Measurements from ENCODE around the gene TVP23B. TPM values are rescaled to one million over a fixed set of nuclear protein-coding genes. Genes with fewer than 3 reads are reported as not detected.
"Not testable (repeated sequence)": the region's sequence is repeated elsewhere in the genome, so short reads cannot be mapped to it uniquely, and the experiment has no call there.

TVP23B gene
- polyA plus RNA-seq, 1 experiment = 58.9 TPM

- H3K27me3 ChIP-seq (ENCODE audit: control insufficient read depth, insufficient read depth, low read length); POLR2A ChIA-PET; DNase-seq (ENCODE audit: low read depth, low spot score); CTCF ChIA-PET; H3K27ac ChIP-seq (ENCODE audit: low read depth, low read length); H3K4me3 ChIP-seq (ENCODE audit: low read depth, low read length); H3K9me3 ChIP-seq (ENCODE audit: control insufficient read depth, insufficient read depth, low read length): not testable (repeated sequence)
Observed at GRCh38 chr17:18755969-18756368, 25.0 kb upstream of the TVP23B start.

DNA sequence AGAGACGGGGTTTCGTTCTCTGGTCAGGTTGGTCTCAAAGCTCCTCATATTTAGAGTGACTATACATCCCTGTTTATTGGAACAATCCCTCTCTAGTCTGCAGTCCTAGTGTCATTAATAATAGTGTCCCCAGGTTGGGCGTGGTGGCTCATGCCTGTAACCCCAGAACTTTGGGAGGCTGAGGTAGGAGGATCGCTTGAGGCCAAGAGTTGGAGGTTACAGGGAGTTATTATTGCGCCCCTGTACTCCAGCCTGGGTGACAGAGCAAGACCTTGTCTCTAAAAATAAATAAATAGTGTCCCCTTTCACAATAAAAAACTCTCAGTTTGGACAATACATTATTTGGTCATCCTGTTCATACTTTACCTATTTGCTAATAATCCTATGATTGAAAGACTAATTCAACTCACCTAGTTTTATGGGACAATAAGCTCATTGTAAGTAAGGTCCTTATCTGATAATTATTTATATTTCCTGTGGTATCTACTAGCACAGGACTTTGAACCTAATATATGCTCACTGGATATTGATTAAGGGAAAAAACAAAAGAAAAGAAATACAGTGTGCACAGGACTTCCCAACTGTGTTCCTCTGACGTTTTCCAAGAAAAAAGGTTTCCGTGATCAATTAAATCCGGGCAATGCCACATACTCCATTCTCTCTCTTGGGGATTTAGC, 23.5 kb upstream of the TVP23B start:
- CTCF ChIA-PET; H3K4me3 ChIP-seq (ENCODE audit: low read depth, low read length); DNase-seq (ENCODE audit: low read depth, low spot score); H3K27me3 ChIP-seq (ENCODE audit: control insufficient read depth, insufficient read depth, low read length); POLR2A ChIA-PET; H3K9me3 ChIP-seq (ENCODE audit: control insufficient read depth, insufficient read depth, low read length); H3K27ac ChIP-seq (ENCODE audit: low read depth, low read length): not testable (repeated sequence)

GRCh38 chr17:18758344-18758743, 22.6 kb upstream of the TVP23B start:
- CTCF ChIA-PET = not testable (repeated sequence)

GRCh38 chr17:18760221-18760620, 20.8 kb upstream of the TVP23B start:
- CTCF ChIA-PET; H3K27me3 ChIP-seq (ENCODE audit: control insufficient read depth, insufficient read depth, low read length); H3K27ac ChIP-seq (ENCODE audit: low read depth, low read length); DNase-seq (ENCODE audit: low read depth, low spot score); POLR2A ChIA-PET; H3K4me3 ChIP-seq (ENCODE audit: low read depth, low read length); H3K9me3 ChIP-seq (ENCODE audit: control insufficient read depth, insufficient read depth, low read length): not testable (repeated sequence)

More at GRCh38 chr17:18758344-18758743, 22.6 kb upstream of the TVP23B start:
- H3K9me3 ChIP-seq (ENCODE audit: control insufficient read depth, insufficient read depth, low read length); H3K27me3 ChIP-seq (ENCODE audit: control insufficient read depth, insufficient read depth, low read length); DNase-seq (ENCODE audit: low read depth, low spot score); H3K27ac ChIP-seq (ENCODE audit: low read depth, low read length); H3K4me3 ChIP-seq (ENCODE audit: low read depth, low read length); POLR2A ChIA-PET: not testable (repeated sequence)

- H3K27ac ChIP-seq (ENCODE audit: low read depth, low read length); H3K4me3 ChIP-seq (ENCODE audit: low read depth, low read length); H3K27me3 ChIP-seq (ENCODE audit: control insufficient read depth, insufficient read depth, low read length); POLR2A ChIA-PET; CTCF ChIA-PET; H3K9me3 ChIP-seq (ENCODE audit: control insufficient read depth, insufficient read depth, low read length); DNase-seq (ENCODE audit: low read depth, low spot score): not testable (repeated sequence)
Observed at GRCh38 chr17:18770572-18770971, 10.4 kb upstream of the TVP23B start.

DNA sequence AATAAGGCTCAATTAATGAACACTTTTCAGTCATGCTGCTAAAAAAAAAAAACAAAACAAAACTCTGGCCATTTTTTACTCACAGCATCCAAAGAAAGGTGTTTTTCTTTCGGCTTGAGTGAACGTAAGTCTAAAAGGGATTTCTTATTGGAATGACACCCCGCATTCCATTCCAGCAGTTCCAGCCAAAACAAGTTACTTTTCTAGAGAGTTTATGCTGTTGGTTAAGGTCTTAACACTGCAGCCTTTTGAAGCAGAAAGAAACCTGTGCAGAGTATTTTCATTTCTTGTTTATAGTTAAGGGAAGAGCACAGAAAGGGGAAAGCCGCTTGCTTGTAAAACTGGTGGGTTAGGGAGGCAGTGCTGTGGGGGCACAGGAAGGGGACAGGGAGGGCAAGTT, 9.9 kb upstream of the TVP23B start:
- H3K27me3 ChIP-seq (ENCODE audit: control insufficient read depth, insufficient read depth, low read length); H3K9me3 ChIP-seq (ENCODE audit: control insufficient read depth, insufficient read depth, low read length); CTCF ChIA-PET; POLR2A ChIA-PET; DNase-seq (ENCODE audit: low read depth, low spot score); H3K27ac ChIP-seq (ENCODE audit: low read depth, low read length); H3K4me3 ChIP-seq (ENCODE audit: low read depth, low read length): not testable (repeated sequence)

DNA sequence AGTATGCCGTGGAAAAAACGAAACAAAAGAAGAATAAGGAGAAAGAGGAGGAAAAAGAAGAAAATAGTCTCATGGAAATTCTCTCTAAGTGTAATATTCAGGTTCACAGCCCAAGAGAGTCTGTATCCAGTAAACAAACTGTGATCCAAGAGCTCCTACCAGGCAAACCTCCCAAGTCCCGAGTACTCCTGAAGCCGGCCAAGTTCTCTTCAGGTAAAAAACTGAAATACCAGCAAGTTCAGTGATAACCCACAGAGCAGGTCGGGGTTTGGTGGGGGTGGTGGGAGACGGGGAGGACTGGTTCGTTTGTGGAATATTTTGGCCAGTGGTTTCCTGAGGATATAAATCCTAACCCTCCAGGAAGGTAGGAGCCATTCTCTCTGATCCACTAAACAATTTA, 8.5 kb upstream of the TVP23B start:
- no peak for TF ChIP-seq CTCF (IDR thresholded peaks at IDR 0.05; ENCODE audit: low read depth, low read length)
- H3K9me3 ChIP-seq (ENCODE audit: control insufficient read depth, insufficient read depth, low read length) = no peaks in the 10 kb centered on the region
- H3K27ac ChIP-seq (ENCODE audit: low read depth, low read length) = no peak overlapping the region
- ChIA-PET POLR2A (no interaction called here), CTCF (no interaction called here)
- no peak overlapping the region for H3K4me3 ChIP-seq (ENCODE audit: low read depth, low read length)
- DNase-seq (ENCODE audit: low read depth, low spot score) = no peak
- peaks cover 7% of the 10 kb centered on the region for H3K27me3 ChIP-seq (ENCODE audit: control insufficient read depth, insufficient read depth, low read length)

GRCh38 chr17:18781805-18782204, 822 bp downstream of the TVP23B start:
- DNase-seq (ENCODE audit: low read depth, low spot score); H3K27me3 ChIP-seq (ENCODE audit: control insufficient read depth, insufficient read depth, low read length); H3K27ac ChIP-seq (ENCODE audit: low read depth, low read length); POLR2A ChIA-PET; CTCF ChIA-PET; H3K9me3 ChIP-seq (ENCODE audit: control insufficient read depth, insufficient read depth, low read length): not testable (repeated sequence)
- peak overlapping the region; percentile 48 for H3K4me3 ChIP-seq (ENCODE audit: low read depth, low read length)

DNA sequence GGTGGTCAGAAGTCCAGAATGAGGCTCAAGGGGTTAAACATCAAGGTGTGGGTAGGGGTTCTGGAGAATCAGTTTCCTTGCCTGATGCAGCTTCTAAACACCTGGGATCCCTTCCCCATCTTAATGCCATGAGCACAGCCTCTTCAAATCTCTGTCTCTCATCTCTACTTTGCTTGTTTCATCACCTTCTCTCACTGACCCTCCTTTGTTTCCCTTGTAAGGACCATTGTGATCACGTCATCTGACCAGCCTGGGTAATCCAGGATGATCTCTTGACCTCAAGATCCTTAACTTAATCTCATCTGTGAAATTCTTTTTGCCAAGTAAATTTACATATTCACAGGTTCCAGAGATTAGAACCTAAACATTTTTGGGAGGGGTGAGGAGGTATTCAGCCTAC, 5.0 kb downstream of the TVP23B start:
- CTCF ChIA-PET; POLR2A ChIA-PET; H3K9me3 ChIP-seq (ENCODE audit: control insufficient read depth, insufficient read depth, low read length): not testable (repeated sequence)

DNA sequence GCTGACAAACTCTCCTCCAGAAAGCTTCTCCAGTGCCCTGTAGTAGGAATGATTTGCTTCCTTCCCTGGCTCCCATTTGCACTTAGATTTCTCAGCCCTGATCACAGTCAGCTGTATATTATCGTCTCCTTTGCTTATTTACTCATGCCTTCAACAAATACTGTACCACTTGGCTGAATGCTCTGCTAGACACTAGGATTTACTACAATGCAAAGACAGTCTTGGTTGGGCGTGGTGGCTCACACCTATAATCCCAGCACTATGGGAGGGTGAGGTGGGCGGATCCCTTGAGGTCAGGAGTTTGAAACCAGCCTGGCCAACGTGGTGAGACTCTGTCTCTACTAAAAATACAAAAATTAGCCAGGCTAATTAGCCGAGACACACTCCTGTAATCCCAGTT, 5.9 kb downstream of the TVP23B start:
- H3K4me3 ChIP-seq (ENCODE audit: low read depth, low read length); CTCF ChIA-PET; POLR2A ChIA-PET; H3K9me3 ChIP-seq (ENCODE audit: control insufficient read depth, insufficient read depth, low read length); H3K27me3 ChIP-seq (ENCODE audit: control insufficient read depth, insufficient read depth, low read length); H3K27ac ChIP-seq (ENCODE audit: low read depth, low read length); DNase-seq (ENCODE audit: low read depth, low spot score): not testable (repeated sequence)

More for the DNA sequence above, 5.0 kb downstream of the TVP23B start:
- not testable (repeated sequence) for H3K4me3 ChIP-seq (ENCODE audit: low read depth, low read length); H3K27me3 ChIP-seq (ENCODE audit: control insufficient read depth, insufficient read depth, low read length); H3K27ac ChIP-seq (ENCODE audit: low read depth, low read length); DNase-seq (ENCODE audit: low read depth, low spot score)

GRCh38 chr17:18791402-18791801, 10.4 kb downstream of the TVP23B start:
- CTCF ChIA-PET; DNase-seq (ENCODE audit: low read depth, low spot score); H3K27me3 ChIP-seq (ENCODE audit: control insufficient read depth, insufficient read depth, low read length); H3K4me3 ChIP-seq (ENCODE audit: low read depth, low read length); POLR2A ChIA-PET; H3K27ac ChIP-seq (ENCODE audit: low read depth, low read length); H3K9me3 ChIP-seq (ENCODE audit: control insufficient read depth, insufficient read depth, low read length): not testable (repeated sequence)

DNA sequence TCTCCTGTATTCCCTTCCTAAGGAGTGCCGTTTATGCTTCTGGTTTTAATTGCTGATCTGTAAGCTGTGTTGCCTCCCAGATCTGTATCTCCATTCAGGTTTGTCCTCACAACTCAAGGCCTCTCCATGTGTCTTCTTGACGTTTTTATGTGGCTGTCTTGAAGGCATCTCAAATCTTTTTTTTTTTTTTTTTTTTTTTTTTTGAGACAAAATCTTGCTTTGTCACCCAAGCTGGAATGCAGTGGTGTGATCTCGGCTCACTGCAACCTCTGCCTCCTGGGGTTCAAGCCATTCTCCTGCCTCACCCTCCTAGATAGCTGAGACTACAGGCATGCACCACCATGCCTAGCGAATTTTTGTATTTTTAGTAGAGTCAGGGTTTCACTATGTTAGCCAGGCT, 13.9 kb downstream of the TVP23B start:
- H3K9me3 ChIP-seq (ENCODE audit: control insufficient read depth, insufficient read depth, low read length); CTCF ChIA-PET; H3K4me3 ChIP-seq (ENCODE audit: low read depth, low read length); H3K27ac ChIP-seq (ENCODE audit: low read depth, low read length); DNase-seq (ENCODE audit: low read depth, low spot score); H3K27me3 ChIP-seq (ENCODE audit: control insufficient read depth, insufficient read depth, low read length): not testable (repeated sequence)
- POLR2A ChIA-PET = interaction anchor here (0.7 kb wide), 1 partner anchor 15 kb away, joined by 3 read pairs; no protein-coding TSS in a partner anchor
